ENCODE measurements around the gene CHRNA9. TPM values are rescaled to one million over a fixed set of nuclear protein-coding genes. Genes with fewer than 3 reads are reported as not detected.

The CHRNA9 gene
- total RNA-seq, 1 donor from 2014 or later = not detected

DNA sequence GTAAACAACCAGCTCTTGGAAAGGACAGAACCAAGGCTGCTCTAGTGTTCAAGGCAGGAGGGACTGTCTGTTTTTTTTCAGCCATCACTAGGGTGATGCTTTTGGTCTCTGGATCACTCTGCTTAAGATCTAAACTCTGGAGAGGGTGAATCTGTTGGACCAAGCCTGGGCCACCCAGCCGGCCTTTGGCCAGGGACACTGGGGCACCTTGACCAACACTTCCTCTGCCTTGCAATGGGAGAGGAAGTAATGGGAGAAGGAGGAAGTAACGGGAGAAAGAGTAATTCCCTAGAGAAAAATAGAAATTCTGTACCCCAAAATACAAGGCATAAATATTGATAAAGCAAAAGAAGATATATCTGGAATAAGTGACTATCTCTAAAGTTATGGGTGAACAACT, 12.9 kb downstream of the CHRNA9 start:
- Histone ChIP-seq H3K27ac (no peak overlapping the region), H3K27me3 (no peaks in the 10 kb centered on the region), H3K4me1 (no peaks in the 10 kb centered on the region), H3K9me3 (no peaks in the 10 kb centered on the region), H3K36me3 (no peaks in the 10 kb centered on the region), H3K4me3 (no peak overlapping the region)
- no peak for TF ChIP-seq POLR2A (IDR thresholded peaks at IDR 0.05)
- TF ChIP-seq, protein P1, sequence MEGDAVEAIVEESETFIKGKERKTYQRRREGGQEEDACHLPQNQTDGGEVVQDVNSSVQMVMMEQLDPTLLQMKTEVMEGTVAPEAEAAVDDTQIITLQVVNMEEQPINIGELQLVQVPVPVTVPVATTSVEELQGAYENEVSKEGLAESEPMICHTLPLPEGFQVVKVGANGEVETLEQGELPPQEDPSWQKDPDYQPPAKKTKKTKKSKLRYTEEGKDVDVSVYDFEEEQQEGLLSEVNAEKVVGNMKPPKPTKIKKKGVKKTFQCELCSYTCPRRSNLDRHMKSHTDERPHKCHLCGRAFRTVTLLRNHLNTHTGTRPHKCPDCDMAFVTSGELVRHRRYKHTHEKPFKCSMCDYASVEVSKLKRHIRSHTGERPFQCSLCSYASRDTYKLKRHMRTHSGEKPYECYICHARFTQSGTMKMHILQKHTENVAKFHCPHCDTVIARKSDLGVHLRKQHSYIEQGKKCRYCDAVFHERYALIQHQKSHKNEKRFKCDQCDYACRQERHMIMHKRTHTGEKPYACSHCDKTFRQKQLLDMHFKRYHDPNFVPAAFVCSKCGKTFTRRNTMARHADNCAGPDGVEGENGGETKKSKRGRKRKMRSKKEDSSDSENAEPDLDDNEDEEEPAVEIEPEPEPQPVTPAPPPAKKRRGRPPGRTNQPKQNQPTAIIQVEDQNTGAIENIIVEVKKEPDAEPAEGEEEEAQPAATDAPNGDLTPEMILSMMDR (IDR thresholded peaks at IDR 0.05) = no peak
- TF ChIP-seq POLR2AphosphoS5 (IDR thresholded peaks at IDR 0.05; ENCODE audit: insufficient read depth in 1 of 2, low read depth in 1 of 2) = no peak
- intact Hi-C loops (cut with DNase I) = no loop called here
- DNase-seq (ENCODE audit: extremely low spot score in 2 of 2) = no peak

DNA sequence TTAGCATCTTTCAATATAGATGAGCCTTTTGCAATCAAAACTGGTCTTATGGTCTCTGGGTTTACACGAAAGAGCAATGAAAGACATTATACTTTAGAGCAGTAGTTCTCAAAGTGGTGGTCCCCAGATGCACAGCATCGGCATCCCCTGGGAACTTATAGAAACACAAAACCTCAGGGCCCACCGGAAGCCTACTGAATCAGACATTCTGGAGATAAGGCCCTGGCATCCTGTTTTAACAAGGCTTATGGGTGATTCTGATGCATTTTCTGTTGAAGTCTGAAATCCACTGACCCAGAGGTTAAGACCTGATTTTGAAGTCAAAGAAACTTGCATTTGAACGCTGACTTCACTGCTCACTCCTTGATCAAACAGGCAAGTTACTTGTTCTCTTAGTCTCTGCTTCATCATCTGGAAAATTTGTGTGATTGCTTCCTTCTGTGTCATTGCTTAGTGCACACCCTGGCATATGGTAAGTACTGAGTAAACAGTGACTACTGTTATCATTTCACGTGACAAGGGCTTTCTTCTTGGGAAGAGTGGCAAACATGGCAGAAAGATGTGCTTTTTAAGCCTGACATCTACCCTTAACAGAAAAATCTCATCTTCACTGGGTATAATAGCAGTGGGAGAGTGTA, 14.5 kb downstream of the CHRNA9 start:
- H3K9me3 ChIP-seq = no peaks in the 10 kb centered on the region
- DNase-seq (ENCODE audit: extremely low spot score in 2 of 2) = no peak
- H3K4me1 ChIP-seq = no peaks in the 10 kb centered on the region
- no peak overlapping the region for H3K27ac ChIP-seq
- H3K4me3 ChIP-seq = no peak overlapping the region
- TF ChIP-seq, protein P1 (IDR thresholded peaks at IDR 0.05) = no peak
- TF ChIP-seq POLR2A (IDR thresholded peaks at IDR 0.05) (no peak), POLR2AphosphoS5 (IDR thresholded peaks at IDR 0.05; ENCODE audit: insufficient read depth in 1 of 2, low read depth in 1 of 2) (no peak)
- no peaks in the 10 kb centered on the region for H3K36me3 ChIP-seq
- intact Hi-C loops (cut with DNase I) = no loop called here
- H3K27me3 ChIP-seq = no peaks in the 10 kb centered on the region

DNA sequence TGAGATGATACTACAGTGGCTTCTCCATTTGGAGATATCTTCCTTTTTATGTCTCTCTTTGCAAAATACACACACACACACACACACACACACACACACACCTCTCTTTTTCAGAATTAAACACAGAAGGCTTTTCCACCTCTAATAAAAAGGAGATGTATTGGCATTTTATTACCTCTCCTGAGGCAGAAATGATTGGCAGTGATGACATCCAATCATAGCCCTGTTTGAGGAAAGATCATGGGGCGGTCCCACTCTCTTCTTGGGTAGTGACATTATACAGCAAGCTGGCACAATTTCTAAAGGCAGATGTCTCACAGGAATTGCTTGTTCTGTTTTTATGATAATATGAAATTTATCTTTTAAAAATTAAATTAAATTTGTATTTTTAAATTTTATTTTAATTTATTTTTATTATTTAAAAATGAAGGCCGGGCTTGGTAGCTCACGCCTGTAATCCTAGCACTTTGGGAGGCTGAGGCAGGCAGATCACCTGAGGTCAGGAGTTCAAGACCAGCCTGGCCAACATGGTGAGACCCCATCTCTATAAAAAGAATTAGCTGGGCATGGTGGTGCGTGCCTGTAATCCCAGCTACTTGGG, 15.6 kb downstream of the CHRNA9 start:
- H3K36me3 ChIP-seq = no peaks in the 10 kb centered on the region
- no peak for DNase-seq (ENCODE audit: extremely low spot score in 2 of 2)
- H3K9me3 ChIP-seq = no peaks in the 10 kb centered on the region
- no peak overlapping the region for H3K27ac ChIP-seq
- H3K27me3 ChIP-seq = no peaks in the 10 kb centered on the region
- no peak overlapping the region for H3K4me3 ChIP-seq
- no peaks in the 10 kb centered on the region for H3K4me1 ChIP-seq
- intact Hi-C loops (cut with DNase I) = no loop called here
- TF ChIP-seq, protein P1 (IDR thresholded peaks at IDR 0.05) = no peak
- TF ChIP-seq POLR2A (IDR thresholded peaks at IDR 0.05) = no peak
- no peak for TF ChIP-seq POLR2AphosphoS5 (IDR thresholded peaks at IDR 0.05; ENCODE audit: insufficient read depth in 1 of 2, low read depth in 1 of 2)

- no peaks in the 10 kb centered on the region for H3K4me1 ChIP-seq
- no peaks in the 10 kb centered on the region for H3K27me3 ChIP-seq
- no peaks in the 10 kb centered on the region for H3K9me3 ChIP-seq
- no peak overlapping the region for H3K27ac ChIP-seq
- H3K4me3 ChIP-seq = no peak overlapping the region
- TF ChIP-seq POLR2A (IDR thresholded peaks at IDR 0.05) (no peak), POLR2AphosphoS5 (IDR thresholded peaks at IDR 0.05; ENCODE audit: insufficient read depth in 1 of 2, low read depth in 1 of 2) (no peak)
- TF ChIP-seq, protein P1 (IDR thresholded peaks at IDR 0.05) = no peak
- intact Hi-C loops (cut with DNase I) = no loop called here
- no peaks in the 10 kb centered on the region for H3K36me3 ChIP-seq
- no peak for DNase-seq (ENCODE audit: extremely low spot score in 2 of 2)
Measured at GRCh38 chr4:40354158-40354557, 19.0 kb downstream of the CHRNA9 start.

DNA sequence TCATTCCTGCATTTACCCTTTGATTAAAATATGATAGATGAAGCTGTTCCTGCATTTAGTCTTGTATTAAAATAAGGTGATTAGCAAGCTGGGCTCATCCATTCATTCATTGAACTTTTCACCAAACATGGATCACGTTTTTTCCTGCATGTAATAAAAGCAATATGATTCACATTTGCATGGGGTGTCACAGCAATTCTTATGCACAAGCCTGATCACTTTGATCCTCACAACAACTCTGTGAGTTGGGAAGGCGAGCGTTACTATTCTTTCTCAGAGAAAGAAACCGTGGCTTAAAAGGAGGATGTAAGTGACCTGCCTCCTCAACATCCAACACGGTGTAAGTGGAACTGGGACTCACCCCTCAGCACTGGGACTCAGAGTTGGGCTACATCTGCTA, 20.0 kb downstream of the CHRNA9 start:
- no peak for DNase-seq (ENCODE audit: extremely low spot score in 2 of 2)
- Histone ChIP-seq H3K27ac (no peak overlapping the region), H3K4me1 (no peaks in the 10 kb centered on the region), H3K9me3 (no peaks in the 10 kb centered on the region), H3K4me3 (no peak overlapping the region), H3K36me3 (no peaks in the 10 kb centered on the region), H3K27me3 (no peaks in the 10 kb centered on the region)
- TF ChIP-seq, protein P1 (IDR thresholded peaks at IDR 0.05) = no peak
- TF ChIP-seq POLR2AphosphoS5 (IDR thresholded peaks at IDR 0.05; ENCODE audit: insufficient read depth in 1 of 2, low read depth in 1 of 2) (no peak), POLR2A (IDR thresholded peaks at IDR 0.05) (no peak)
- intact Hi-C loops (cut with DNase I) = no loop called here

All from vagina (tissue), 2 donors.